ENCODE results near the gene TNNI2. TPM values are rescaled to one million over a fixed set of nuclear protein-coding genes. Genes with fewer than 3 reads are reported as not detected.

The TNNI2 gene
- total RNA-seq, 2 experiments from 2014 or later = 1.0 TPM; not detected in 1

DNA sequence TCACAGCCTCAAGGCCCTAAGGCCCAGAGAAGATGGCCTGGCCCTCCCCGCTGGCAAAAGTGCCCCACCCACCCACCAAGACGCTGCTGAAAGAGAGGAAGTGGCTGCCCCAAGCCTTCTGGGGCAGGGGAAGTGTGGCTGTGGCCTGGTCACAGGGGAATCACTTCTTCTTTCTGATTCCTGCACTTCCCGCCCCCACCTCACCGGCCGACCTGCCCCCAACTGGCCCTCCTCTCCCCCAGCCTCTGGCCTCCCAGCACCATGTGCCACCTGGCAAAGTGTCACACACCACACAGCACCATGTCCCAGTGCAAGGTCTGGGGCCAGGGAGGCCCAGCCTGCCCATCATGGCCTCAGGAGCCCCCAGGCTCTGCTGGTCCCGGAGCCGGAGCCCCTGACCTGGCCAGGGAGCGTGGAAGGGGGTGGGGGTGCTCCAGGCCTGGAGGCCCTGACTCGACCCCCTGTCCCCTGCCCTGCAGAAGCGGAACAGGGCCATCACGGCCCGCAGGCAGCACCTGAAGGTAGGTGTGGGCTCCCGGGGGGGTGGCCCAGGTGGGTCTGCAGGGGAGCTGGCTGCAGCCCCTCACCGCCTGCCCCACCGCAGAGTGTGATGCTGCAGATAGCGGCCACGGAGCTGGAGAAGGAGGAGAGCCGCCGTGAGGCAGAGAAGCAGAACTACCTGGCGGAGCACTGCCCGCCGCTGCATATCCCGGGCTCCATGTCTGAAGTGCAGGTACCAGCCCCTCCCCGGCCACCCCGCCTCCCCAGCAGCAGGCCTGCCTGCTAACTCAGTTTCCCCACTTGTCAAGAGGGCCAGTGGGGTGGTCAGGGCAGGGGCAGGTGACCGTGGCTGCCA is 1.4 kb downstream of the TNNI2 start:
- CTCF ChIA-PET = interaction anchor here (0.6 to 2.1 kb wide), 9 partner anchors 10 to 624 kb away, joined by 3 to 13 read pairs (median 4); no protein-coding TSS in a partner anchor
- Mint-ChIP-seq H3K27me3 (no peaks in the 10 kb centered on the region), H3K9me3 (ENCODE audit: low read depth) (no peaks in the 10 kb centered on the region), H3K4me1 (peaks cover 29% of the 10 kb centered on the region), H3K36me3 (no peaks in the 10 kb centered on the region), H3K27ac (peak overlapping the region; percentile 68), H3K4me3 (no peak overlapping the region)
- DNase-seq (peak; percentile 65), ATAC-seq (peak; percentile 6)

DNA sequence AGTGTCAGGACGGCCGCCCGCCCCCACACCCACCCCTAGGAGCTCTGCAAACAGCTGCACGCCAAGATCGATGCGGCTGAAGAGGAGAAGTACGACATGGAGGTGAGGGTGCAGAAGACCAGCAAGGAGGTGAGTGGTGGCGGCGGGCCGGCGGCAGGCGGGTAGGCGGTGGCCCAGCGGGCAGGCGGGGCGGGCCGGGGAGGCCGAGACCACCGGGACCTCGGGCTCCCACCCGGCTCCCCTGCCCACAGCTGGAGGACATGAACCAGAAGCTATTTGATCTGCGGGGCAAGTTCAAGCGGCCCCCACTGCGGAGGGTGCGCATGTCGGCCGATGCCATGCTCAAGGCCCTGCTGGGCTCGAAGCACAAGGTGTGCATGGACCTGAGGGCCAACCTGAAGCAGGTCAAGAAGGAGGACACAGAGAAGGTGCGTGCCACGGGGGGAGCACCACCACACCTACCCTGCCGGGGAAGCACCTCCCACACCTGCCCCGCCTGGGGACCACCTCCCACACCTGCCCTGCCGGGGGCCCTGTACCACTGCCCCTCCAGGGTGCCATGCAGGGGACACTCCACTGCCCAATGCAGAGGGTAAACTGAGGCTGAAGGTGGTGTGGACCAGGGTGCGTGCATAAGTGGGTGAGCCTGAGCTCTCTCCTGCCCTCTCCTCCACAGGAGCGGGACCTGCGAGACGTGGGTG is 2.1 kb downstream of the TNNI2 start:
- Mint-ChIP-seq H3K4me1 (peaks cover 37% of the 10 kb centered on the region), H3K27ac (no peak overlapping the region), H3K4me3 (no peak overlapping the region), H3K27me3 (no peaks in the 10 kb centered on the region), H3K9me3 (ENCODE audit: low read depth) (no peaks in the 10 kb centered on the region), H3K36me3 (no peaks in the 10 kb centered on the region)
- ATAC-seq (no peak), DNase-seq (no peak)
- CTCF ChIA-PET = interaction anchor here (0.6 to 2.0 kb wide), 6 partner anchors 10 to 625 kb away, joined by 3 to 11 read pairs (median 4); no protein-coding TSS in a partner anchor

DNA sequence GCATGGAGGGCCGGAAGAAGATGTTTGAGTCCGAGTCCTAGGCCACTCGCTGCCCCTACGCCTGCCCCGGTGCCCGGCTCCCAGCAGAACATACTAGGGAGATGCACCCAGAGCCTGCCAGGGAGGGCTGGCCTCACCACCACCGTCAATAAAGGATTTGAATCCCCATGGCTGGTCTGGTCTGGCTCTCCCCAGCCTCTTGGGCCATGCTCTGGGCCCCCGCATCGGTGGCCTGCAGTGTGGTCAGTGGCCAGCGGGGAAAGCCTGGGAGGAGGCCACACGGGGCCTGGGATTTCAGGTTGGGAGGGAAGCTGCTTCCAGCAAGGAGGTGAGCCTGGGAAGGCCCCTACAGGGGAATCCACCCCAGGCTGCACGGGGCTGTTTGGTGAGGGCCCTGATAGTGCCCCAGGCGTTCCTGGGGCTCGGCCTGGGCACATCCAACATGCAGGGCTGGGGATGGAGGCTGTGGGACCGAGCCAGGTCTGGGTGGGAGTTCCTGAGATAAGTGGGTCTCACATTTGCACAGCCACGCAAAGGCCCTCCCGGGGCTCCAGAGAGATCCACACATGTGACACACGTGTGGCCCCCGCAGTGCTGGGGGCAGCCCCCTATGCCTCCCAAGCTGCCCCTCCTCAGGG is 2.8 kb downstream of the TNNI2 start:
- CTCF ChIA-PET = interaction anchor here (1.1 to 2.0 kb wide), 5 partner anchors 9 to 315 kb away, joined by 3 to 11 read pairs (median 3); no protein-coding TSS in a partner anchor
- no peak for ATAC-seq
- H3K36me3 Mint-ChIP-seq = no peaks in the 10 kb centered on the region
- H3K4me3 Mint-ChIP-seq = no peak overlapping the region
- H3K9me3 Mint-ChIP-seq (ENCODE audit: low read depth) = no peaks in the 10 kb centered on the region
- no peak overlapping the region for H3K27ac Mint-ChIP-seq
- no peaks in the 10 kb centered on the region for H3K27me3 Mint-ChIP-seq
- DNase-seq = no peak
- H3K4me1 Mint-ChIP-seq = peaks cover 42% of the 10 kb centered on the region

DNA sequence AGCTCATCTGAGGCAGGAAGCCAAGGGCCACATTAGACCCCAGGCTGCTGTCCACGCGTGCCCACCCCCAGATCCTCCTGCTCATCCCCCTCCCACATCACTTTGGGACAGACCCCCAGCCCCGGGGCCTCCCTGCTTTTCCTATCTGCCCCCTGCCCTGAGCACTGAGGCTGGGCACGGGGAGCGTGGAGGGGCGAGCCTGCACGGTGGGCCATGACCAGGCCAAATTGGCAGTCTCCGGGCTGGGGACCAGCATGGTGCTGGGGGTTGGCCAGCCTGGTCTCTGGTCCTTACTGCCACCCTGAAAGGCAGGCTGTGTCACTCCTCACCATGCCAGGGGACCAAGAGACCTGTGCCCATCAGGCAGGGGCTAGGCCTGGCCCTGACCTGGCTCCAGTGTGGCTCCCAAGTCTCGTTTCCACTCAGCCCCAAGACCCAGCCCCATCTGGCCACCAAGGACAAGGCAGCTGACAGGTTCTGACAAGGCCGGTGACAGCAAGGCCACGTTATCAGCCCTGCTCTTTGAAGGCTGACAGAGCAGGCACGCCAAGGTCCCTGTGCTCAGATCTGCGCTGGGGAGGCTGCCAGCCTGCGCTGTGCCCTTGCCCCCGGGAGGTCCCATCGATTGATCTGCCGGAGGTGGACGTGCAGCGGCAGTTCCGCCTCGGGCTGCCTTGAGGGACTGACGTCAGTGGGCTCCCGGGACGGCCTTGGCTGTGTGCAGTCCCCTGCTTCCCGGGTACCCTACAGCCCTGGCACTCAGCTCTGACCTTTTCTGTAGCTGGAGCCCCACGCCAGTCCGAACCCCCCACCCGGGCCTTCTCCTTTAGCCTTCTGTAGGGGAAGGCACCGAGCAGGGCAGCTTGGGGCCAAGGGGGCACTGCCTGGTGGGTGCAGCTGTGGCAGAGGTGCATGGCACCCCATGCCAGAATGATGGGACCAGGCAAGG is 3.6 kb downstream of the TNNI2 start:
- CTCF ChIA-PET = interaction anchor here (1.0 to 2.0 kb wide), 5 partner anchors 10 to 190 kb away, joined by 3 to 11 read pairs (median 5); no protein-coding TSS in a partner anchor
- Mint-ChIP-seq H3K27ac (no peak overlapping the region), H3K4me3 (no peak overlapping the region), H3K27me3 (no peaks in the 10 kb centered on the region), H3K4me1 (peaks cover 44% of the 10 kb centered on the region), H3K36me3 (no peaks in the 10 kb centered on the region), H3K9me3 (ENCODE audit: low read depth) (no peaks in the 10 kb centered on the region)
- ATAC-seq (no peak), DNase-seq (no peak)

DNA sequence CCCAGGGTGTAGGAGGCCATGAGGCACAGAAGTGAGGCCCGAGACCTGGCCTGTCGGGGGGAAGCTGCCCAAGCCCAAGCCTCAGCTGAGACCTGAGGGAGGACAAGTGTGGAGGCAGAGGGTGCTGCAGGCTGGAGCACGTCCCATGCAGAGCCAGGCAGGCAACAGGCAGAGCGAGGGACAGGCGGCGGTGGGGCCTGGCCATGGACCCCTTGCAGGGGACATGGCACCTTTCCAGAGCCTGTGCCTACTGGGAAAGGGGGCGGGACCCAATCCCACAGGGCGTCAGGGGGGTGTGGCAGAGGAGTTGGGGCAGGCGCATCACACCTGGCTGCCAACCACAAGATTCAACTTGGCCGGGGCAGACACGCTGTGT is 4.3 kb downstream of the TNNI2 start:
- Mint-ChIP-seq H3K27ac (no peak overlapping the region), H3K4me3 (no peak overlapping the region)
- ATAC-seq = no peak

DNA sequence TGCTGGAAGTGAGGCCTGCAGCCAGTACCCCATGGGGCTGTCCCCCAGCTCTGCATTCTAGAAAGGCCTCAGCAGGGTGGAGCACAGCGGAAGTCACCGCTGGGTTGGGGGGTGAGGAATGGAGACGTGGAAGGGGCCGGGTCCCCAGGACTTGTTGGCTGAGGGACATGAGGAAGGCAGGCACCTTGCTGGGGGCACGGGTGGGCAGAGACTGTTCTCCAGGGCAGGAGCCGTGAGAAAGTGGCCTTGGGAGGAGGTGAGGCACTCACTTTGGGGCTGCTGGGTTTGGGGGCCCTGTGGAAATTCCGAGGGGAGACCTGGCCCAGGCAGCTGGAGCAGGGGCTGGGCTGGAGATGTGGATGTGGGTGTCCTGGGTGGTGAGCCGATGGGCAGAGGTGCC is 5.0 kb downstream of the TNNI2 start:
- no peaks in the 10 kb centered on the region for H3K27me3 Mint-ChIP-seq
- no peak overlapping the region for H3K4me3 Mint-ChIP-seq
- ATAC-seq (no peak), DNase-seq (no peak)
- no peaks in the 10 kb centered on the region for H3K36me3 Mint-ChIP-seq
- peak overlapping the region; percentile 90 for H3K27ac Mint-ChIP-seq
- CTCF ChIA-PET = interaction anchor here (1.3 to 1.5 kb wide), 2 partner anchors 11 to 150 kb away, joined by 4 to 5 read pairs; no protein-coding TSS in a partner anchor
- no peaks in the 10 kb centered on the region for H3K9me3 Mint-ChIP-seq (ENCODE audit: low read depth)
- peaks cover 44% of the 10 kb centered on the region for H3K4me1 Mint-ChIP-seq

More for the DNA sequence above, 4.3 kb downstream of the TNNI2 start:
- no peaks in the 10 kb centered on the region for H3K27me3 Mint-ChIP-seq
- CTCF ChIA-PET = interaction anchor here (1.0 to 1.5 kb wide), 3 partner anchors 10 to 149 kb away, joined by 4 to 5 read pairs (median 5); no protein-coding TSS in a partner anchor
- DNase-seq = no peak
- H3K9me3 Mint-ChIP-seq (ENCODE audit: low read depth) = no peaks in the 10 kb centered on the region
- H3K36me3 Mint-ChIP-seq = no peaks in the 10 kb centered on the region
- peaks cover 44% of the 10 kb centered on the region for H3K4me1 Mint-ChIP-seq

DNA sequence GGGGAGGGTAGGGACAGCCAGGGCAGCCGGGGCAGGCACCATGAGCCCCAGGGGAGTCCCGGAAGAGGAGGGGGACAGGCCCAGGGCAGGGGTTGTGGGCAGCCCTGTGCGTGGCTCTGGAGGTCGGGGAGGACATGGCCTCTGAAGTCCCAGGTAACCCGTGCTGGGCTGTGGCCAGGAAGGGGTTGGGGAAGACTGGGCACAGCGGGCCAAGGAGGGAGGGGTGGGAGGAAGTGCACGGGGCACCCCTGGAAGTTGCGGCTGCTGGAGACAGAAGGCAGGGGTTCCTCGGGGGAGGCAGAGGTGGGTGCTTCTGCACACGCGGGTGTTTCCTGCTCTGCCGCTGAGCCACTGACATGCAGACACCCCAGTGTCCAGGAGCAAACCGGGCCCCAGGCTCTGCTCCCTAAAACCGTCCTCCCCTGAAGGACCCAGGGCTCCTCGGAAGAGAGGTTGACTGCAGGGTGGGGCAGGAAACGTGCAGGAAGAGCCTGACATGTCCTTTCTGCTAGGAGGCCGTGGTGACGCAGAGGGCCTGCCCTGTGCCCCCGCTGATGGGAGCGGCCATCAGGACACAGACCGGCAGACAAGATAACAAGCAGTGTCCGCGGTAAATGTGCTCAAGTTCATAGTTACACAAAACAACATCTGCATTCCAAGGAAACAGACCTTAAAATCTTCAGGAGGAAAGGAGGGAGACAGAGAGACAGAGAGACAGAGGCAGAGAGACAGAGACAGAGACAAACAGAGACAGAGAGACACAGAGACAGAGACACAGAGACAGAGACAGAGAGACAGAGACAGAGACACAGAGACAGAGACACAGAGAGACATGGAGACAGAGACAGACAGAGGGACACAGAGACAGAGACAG is 5.7 kb downstream of the TNNI2 start:
- CTCF ChIA-PET = interaction anchor here (1.3 to 1.5 kb wide), 2 partner anchors 12 to 151 kb away, joined by 4 to 5 read pairs; no protein-coding TSS in a partner anchor
- H3K4me3 Mint-ChIP-seq = peak overlapping the region; percentile 51
- peaks cover 48% of the 10 kb centered on the region for H3K4me1 Mint-ChIP-seq
- no peaks in the 10 kb centered on the region for H3K27me3 Mint-ChIP-seq
- ATAC-seq (peak; percentile 79), DNase-seq (peak; percentile 75)
- peak overlapping the region; percentile 90 for H3K27ac Mint-ChIP-seq
- H3K9me3 Mint-ChIP-seq (ENCODE audit: low read depth) = no peaks in the 10 kb centered on the region
- H3K36me3 Mint-ChIP-seq = no peaks in the 10 kb centered on the region

DNA sequence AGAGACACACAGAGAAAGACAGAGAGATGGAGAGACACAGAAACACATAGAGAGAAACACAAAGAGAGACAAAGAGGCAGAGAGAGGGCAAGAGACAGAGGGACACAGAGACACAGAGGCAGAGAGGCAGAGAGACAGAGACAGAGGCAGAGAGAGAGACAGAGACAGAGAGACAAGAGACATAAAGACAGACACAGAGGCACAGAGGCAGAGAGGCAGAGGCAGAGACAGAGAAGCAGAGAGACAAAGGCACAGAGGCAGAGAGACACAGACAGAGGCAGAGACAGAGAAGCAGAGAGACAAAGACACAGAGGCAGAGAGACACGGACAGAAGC is 6.3 kb downstream of the TNNI2 start:
- Mint-ChIP-seq H3K4me1 (peaks cover 48% of the 10 kb centered on the region), H3K27ac (peak overlapping the region; percentile 90), H3K36me3 (no peaks in the 10 kb centered on the region), H3K27me3 (no peaks in the 10 kb centered on the region), H3K9me3 (ENCODE audit: low read depth) (no peaks in the 10 kb centered on the region), H3K4me3 (peak overlapping the region; percentile 51)
- no peak for DNase-seq
- ATAC-seq = no peak
- CTCF ChIA-PET = interaction anchor here (1.0 to 1.9 kb wide), 4 partner anchors 9 to 193 kb away, joined by 3 to 7 read pairs (median 3); no protein-coding TSS in a partner anchor

DNA sequence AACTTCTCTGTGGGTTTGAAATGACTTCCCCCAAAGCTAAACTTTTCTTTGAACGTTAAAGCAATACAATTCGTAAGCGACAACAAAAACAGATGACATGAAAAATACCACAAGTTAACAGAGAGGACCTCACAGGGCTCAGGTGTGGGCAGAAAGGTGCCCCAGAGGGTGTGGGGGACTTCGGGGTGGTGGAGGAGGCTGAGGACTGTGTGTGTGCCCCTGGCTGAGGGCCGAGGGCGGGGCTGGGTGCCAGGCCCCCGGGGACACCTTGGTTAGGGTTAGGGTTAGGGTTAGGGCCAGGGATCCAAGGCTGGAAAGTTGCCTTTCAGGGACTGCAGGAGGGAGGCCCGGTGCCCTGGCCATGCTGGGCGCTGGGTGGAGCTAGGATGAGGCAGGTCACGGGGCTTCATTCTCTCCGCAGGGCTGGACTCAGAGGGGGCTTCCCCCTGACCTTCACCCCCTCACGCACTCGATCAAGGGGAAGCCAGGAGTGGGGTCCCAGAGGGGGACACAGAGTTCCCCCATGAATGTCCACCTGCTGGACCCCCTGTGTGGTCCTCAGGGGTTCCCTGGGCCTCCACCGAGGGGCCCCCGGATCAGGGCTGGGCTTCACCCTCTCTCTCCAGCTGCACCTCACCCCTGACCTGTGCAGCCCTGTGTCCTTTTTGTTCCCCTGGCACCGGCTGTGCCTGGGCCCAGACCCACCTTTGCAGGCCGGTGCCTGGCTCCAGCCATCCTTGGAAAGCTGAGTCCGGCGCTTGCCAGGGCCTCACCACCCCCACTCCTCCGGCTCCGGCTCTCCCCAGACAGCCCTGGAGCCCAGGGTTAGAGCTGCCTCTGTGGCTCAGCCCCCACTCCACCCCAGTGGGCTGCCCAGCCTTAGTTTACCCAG is 7.0 kb downstream of the TNNI2 start:
- peaks cover 55% of the 10 kb centered on the region for H3K4me1 Mint-ChIP-seq
- peak; percentile 12 for ATAC-seq
- H3K27ac Mint-ChIP-seq = peak overlapping the region; percentile 90
- H3K36me3 Mint-ChIP-seq = no peaks in the 10 kb centered on the region
- CTCF ChIA-PET = interaction anchor here (0.7 to 2.7 kb wide), 7 partner anchors 10 to 193 kb away, joined by 3 to 12 read pairs (median 3); no protein-coding TSS in a partner anchor
- no peaks in the 10 kb centered on the region for H3K27me3 Mint-ChIP-seq
- no peaks in the 10 kb centered on the region for H3K9me3 Mint-ChIP-seq (ENCODE audit: low read depth)
- no peak for DNase-seq
- H3K4me3 Mint-ChIP-seq = peak overlapping the region; percentile 51

DNA sequence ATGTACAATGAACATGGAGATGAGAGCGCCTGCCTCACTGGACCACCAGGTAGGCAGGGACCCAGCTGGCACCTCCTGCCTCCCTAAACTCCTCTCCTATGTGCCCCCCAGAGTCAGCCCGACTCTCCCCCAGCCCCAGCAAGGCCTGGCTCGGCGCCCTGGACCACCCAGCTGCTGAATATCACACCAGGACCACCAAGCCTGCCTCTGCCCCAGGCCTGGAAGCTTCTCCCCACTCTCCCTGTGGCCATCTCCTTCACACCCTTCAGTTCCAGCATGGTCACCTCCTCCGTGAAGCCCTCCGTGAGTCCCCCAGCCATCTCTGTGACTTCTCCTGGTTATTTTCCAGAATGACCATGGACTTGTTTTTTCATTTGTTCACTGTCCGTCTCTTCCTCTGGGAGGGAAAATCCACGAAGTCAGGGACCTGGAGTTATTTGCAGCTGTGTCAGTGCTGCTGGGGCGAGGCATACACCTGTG is 7.7 kb downstream of the TNNI2 start:
- CTCF ChIA-PET = interaction anchor here (0.7 to 2.7 kb wide), 5 partner anchors 14 to 156 kb away, joined by 3 to 12 read pairs (median 7); no protein-coding TSS in a partner anchor
- DNase-seq (no peak), ATAC-seq (no peak)
- H3K4me3 Mint-ChIP-seq = no peak overlapping the region
- H3K27me3 Mint-ChIP-seq = no peaks in the 10 kb centered on the region
- H3K9me3 Mint-ChIP-seq (ENCODE audit: low read depth) = no peaks in the 10 kb centered on the region
- H3K27ac Mint-ChIP-seq = no peak overlapping the region
- H3K4me1 Mint-ChIP-seq = peaks cover 60% of the 10 kb centered on the region
- H3K36me3 Mint-ChIP-seq = no peaks in the 10 kb centered on the region
